SK-N-DZ (cell line): ENCODE results near the gene PLA2G4D. TPM values are rescaled to one million over a fixed set of nuclear protein-coding genes. Genes with fewer than 3 reads are reported as not detected.
A peak's percentile ranks its signal among the peaks of the same experiment; 100 is the strongest.

Experiments used
- DNase-seq: peaks from one replicate; pipeline ENCODE4 v3.0.0-alpha.2; 2015; ENCODE audit warnings: low spot score
- polyA plus RNA-seq, 2 experiments: library from polyadenylated mRNA; depleted of rRNA; stranded (reverse); fragments of >200 nt; gene quantifications; 2 replicates each; pipeline ENCODE4 v1.2.3, GENCODE V29; 2014

The PLA2G4D gene, protein sequence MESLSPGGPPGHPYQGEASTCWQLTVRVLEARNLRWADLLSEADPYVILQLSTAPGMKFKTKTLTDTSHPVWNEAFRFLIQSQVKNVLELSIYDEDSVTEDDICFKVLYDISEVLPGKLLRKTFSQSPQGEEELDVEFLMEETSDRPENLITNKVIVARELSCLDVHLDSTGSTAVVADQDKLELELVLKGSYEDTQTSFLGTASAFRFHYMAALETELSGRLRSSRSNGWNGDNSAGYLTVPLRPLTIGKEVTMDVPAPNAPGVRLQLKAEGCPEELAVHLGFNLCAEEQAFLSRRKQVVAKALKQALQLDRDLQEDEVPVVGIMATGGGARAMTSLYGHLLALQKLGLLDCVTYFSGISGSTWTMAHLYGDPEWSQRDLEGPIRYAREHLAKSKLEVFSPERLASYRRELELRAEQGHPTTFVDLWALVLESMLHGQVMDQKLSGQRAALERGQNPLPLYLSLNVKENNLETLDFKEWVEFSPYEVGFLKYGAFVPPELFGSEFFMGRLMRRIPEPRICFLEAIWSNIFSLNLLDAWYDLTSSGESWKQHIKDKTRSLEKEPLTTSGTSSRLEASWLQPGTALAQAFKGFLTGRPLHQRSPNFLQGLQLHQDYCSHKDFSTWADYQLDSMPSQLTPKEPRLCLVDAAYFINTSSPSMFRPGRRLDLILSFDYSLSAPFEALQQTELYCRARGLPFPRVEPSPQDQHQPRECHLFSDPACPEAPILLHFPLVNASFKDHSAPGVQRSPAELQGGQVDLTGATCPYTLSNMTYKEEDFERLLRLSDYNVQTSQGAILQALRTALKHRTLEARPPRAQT
- polyA plus RNA-seq (2014; cell fraction: cytosol; rRNA removed), result not detected in 2 replicates
- polyA plus RNA-seq (2014; cell fraction: nucleus; rRNA removed), result not detected in 2 replicates

DNA sequence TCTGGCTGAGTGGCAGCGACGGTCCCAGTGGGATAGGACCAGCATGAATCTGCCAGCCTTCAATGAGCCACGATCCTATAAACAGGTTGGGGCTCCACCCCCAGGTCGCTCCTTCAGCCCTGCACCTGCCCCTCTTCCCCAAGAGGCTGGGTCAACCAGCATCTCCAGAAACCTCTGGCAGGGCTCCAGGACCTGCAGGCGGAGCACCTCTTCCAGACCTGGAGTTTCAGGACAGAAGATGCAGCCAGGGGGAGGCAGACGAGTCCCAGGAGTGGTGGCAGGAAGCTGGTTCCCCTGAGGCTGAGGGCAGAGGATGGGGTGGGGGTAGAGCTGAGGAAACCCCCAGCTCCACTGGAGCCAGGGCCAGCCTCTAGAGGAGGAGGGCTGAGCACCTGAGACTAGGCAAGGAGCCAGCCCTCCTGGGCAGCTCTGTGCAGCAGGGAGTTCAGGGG lies at the start of gene PLA2G4D:
PLA2G4D (minus strand) TSS at position 51 of the 452 bp plus-strand sequence. CDS start 103 bp downstream, outside the sequence.
- DNase-seq, result no peak

DNA sequence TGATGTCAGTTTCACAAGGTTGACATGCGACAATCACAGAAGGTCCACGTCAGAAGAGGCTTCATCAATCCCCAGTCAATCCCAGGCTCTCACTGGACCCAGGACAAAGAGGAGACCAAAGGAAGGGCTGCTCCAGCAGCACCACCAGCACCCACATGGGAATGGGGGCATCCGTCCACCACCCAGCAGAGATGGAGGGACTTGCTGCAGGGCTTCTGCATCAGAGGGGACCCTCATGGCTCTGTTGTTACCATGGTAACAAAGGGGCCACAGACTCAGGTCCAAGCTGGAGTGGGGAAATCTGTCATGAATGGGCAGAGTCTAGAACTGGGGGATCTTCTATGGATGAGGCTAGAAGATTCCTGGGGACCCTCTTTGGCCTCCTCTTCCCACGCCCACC lies 49.0 kb upstream of the PLA2G4D start:
- no peak for DNase-seq

DNA sequence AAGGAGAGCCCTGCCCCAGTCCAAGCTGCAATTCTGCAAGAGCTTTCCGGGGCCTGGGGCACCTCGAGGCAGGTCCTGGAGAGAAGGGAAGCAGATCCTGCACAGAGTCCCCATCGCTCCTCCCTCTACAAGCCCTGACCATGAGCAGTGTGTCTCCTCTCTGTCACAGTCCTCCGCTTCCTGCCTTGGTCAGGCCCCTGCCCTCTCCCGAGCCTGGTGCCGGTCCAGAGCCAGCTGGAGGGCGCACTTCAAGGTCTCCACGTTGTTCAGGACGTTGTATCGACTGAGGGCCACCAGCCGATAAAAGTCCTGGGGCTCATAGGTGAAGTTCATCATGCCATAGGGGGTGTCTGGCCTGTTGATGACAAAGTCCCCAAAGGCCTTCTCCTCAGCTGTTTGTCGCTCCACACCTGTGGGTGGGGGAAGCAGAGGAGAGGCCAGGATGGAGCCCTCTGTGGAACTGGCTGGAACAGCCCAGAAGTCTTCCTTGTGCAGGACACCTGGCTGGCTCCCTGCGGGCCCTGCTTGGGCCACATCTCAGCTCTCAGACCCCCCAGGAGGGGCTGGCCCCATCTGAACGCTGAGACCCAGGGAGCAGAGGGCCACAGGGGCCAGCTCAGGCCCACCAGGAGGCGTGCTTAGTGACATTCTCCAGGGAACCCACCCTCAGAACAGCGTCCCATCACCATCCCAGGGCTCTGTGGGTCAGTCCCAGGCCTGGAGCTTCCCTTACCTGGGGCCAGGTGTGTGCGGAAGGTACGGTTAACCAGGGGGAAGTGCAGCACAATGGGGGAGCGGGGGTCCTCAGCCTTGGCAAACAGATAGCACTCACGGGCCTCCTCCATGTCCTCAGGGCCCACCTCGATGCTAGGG lies 47.7 kb upstream of the PLA2G4D start:
- DNase-seq, result no peak

DNA sequence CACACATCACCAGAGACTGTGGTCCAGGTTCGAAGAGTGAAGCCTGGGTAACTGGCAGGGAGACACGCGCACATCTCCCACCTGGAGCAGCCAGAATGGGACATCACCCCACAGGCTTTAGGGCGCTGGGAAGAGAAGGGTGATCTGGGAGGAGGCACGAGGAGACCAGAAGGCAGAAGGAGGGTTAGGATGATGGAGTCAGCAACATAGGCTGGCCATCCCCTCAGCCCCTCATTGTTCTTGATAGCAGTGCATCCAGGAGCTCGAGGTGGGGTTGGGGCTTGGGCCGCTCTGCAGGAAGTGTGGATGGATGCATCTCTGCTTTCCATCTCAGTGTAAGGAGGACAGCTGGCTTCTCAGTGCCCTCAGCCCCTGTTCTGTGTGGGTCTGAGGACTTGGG lies 46.9 kb upstream of the PLA2G4D start:
- no peak for DNase-seq

DNA sequence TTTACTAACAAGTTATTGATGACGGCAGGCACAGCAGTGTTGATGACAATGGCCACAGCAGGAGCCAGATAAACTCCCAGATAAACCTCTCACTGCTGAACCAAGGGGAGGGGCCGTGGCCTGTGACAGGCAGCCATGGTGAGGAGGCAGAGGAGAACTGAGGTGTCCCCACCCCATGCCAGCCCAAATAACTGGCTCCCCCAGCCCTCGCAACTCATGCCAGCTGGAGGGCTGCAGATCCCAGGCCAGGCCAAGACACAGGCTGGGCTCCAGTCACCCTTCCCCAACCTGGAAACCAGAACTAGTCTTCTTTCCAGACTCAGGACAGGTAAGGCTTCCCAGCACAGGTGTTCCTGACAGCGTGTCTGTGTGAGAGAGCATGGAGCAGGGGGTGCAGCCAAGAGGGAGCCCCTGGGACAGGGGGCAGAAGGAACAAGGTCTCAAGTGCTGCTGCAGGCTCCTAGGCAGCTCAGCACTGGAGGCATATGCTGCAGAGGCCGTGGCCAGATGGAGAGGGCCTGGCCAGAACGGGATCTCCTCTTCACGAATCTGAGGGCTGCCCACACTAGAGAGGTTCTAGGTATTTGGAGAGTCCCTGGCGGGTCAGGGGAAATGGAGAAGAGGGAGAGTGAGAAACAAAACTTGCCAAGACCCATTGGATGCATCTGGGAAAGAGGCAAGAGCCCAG lies 46.2 kb upstream of the PLA2G4D start:
- no peak for DNase-seq

DNA sequence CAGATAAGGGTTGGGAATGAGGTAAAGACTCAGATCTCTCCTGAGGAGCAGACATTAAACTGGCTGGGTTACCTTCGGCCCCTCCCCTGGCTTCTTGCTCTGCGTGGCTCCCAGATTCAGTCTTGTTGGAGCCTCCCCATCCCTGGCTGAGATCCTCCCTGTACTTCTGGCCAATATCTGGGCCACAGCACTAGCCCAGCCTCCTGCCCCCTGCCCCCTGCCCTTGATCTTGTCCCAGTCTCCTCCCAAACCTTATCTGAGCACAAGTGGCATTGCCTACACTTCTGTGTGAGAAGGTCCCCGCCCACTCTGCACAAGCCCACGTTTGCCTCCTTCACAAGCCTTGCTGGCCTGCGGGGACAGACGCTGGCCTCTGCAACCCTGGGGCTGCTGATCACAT lies 45.2 kb upstream of the PLA2G4D start:
- no peak for DNase-seq

DNA sequence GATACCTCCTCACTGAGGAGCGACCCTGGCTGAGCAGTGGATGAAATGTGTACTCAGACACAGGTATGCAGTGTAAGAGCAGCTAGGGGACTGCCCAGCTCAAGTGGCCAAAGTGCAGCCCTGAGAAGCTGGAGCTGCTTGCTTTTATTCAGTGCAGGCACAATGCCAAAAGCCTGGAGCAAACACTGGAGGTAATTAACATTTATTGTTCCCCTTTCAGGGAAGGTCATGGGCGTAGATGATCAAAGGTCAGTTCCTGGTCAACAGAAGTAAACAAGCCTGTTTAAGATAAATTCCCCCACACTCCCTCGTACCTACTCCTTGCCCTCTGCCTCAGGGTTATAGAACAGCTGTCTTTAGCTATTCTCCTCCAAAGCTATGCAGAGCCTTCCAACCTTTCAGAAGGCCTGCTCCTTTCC lies 44.6 kb upstream of the PLA2G4D start:
- DNase-seq, result no peak

DNA sequence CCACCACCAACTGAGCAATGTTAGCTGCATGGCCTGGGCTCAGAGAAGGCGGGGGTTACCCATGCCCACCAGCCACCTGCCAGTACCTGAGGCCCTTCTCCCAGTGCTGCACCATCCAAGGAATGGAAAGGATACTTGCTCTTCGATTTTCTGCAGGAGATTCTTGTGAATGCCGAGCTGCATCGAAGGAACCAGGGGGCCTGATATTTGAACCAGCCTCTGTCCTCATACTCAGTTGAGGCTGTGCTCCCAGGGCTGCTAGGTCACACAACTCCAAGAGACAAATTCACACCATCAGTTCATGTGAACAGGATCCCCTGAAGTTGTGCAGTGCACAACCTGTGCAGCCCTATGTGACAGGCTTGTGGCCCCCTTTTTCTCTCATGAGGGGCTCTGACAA lies 44.0 kb upstream of the PLA2G4D start:
- no peak for DNase-seq

DNA sequence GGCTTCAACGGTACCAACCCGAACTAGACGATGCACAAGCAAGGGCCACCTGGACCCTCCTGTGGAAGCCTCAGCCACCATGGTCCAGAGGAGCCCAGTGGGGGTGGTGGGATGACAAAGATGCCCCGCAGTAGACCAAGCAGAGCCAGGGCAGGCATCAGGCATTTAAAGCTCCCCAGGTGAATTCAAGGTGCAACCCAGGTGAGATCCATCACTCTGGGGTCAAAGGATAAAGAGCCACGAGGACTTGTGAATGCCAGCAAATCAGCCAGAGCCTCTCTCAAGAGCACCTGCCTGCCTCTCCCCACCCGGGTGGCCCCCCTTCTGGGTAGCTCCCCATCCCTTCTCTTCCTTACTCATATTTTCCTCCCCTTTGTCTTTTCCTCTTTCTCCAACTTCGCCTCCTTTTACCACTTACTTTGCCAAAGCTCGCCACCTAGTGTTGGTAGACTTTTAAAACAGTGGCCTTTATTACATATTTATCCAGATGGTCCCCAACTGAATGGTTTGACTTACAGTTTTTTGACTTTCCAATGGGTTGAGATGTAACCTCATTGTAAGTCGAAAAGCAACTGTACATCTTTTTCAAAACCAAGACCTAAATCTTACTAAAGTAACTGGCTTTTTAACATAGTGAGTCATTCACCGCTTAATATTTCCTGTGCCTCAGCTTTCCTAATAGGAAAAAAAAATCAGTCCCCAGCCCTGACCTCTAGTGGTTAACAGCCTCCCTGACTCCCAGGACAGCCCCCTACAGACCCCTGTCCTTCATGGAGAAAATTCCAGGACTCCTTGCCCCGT lies 43.3 kb upstream of the PLA2G4D start:
- peak; percentile 59 for DNase-seq

DNA sequence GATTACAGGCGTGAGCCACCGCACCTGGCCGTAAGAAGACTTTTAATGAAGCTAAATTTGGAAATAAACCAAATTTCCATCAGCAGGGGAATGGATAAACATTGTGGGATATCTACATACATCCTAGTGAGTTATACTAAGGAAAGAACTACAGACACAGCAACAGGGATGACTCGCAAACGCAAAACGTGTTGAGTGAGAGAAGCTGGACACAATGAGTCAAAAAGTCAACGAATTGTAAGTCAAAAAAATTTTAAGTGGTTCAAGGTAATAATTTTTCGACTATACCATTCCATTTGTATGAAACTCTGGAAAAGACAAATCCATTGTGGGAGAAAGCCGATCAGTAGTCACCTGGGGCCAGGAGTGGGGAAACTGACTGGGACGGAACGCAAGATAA lies 42.2 kb upstream of the PLA2G4D start:
- no peak for DNase-seq

DNA sequence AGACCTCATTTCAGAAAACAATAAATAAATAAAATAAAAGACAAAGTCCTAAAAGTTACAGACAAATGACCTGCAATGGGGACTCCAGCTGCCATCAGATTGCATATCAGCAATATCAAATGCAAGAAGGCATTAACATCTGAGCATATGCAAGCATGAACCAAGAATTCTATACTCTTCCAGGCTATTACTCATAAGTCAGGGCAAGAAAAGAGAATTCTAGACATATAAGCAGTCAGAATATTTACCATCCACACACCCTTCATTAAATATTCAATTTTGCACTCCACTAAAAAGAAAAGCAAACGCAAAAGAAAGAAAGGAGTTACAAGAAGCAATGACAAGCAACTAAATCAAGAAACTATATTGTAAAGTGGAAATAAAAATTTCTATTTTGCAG lies 41.0 kb upstream of the PLA2G4D start:
- DNase-seq, result no peak

DNA sequence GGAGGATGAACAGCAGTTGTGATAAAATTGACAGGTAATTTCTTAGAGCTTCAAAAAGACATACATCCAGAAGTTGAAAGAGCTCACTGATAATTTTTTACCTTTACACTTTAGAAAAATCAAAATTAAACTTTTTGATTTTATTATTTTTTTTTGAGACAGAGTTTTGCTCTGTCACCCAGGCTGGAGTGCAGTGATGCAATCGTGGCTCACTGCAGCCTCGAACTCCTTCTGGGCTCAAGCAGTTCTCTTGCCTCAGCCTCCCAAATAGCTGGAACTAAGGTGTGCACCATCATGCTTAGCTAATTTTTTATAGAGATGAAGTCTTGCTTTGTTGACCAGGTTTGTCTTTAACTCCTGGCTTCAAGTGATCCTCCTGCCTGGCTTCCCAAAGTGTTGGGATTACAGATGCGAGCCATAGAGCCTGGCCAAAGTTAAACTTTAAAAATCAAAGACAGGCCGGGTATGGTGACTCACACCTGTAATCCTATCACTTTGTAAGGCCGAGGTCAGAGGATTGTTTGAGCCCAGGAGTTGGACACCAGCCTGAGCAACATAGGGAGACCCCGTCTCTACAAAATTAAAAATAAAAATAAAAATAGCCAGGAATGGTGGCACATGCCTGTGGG lies 40.4 kb upstream of the PLA2G4D start:
- no peak for DNase-seq

DNA sequence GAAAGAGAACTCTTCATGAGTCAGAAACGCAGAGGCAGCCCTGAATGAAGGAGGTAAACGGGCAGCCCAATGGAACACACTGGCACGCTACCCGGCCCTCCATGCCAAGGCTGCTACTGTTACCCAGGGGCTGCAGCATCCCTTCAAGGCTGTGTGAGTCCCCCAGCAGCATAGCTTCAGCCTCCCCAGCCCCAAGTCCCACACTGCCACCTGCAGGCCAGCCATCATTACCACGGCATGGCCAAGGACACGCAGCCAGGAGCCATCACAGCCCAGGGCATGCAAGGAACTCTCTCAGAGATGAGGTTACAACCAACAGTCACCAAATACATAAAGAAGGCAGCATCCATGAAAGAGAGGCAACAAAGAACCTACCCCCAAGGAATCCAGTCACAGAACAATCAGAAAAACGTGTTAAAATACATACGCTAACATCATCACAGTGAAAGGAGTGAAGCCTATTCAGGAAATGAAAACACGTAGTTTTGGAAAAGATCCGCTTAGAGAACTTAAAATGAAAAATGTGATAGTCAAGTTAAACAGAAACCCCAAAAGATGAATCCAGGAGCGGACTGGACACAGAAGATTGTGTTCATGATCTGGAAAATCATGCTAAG lies 39.6 kb upstream of the PLA2G4D start:
- peak; percentile 52 for DNase-seq

DNA sequence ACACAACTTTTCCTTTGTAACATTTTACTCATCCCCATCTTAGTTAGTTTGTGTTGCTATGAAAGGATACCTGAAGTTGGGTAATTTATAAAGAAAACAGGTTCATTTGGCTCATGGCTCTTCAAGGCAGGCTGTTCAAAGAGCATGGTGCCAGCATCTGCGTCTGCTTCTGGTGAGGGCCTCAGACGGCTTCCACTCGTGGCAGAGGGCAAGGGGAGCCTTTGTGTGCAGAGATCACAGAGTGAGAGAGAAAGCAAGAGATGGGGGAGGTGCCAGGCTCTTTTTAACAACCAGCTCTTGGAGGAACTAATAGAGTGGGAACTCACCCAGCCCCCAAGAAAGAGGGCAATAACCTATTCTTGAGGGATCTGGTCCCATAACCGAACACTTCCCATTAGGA lies 39.0 kb upstream of the PLA2G4D start:
- no peak for DNase-seq

DNA sequence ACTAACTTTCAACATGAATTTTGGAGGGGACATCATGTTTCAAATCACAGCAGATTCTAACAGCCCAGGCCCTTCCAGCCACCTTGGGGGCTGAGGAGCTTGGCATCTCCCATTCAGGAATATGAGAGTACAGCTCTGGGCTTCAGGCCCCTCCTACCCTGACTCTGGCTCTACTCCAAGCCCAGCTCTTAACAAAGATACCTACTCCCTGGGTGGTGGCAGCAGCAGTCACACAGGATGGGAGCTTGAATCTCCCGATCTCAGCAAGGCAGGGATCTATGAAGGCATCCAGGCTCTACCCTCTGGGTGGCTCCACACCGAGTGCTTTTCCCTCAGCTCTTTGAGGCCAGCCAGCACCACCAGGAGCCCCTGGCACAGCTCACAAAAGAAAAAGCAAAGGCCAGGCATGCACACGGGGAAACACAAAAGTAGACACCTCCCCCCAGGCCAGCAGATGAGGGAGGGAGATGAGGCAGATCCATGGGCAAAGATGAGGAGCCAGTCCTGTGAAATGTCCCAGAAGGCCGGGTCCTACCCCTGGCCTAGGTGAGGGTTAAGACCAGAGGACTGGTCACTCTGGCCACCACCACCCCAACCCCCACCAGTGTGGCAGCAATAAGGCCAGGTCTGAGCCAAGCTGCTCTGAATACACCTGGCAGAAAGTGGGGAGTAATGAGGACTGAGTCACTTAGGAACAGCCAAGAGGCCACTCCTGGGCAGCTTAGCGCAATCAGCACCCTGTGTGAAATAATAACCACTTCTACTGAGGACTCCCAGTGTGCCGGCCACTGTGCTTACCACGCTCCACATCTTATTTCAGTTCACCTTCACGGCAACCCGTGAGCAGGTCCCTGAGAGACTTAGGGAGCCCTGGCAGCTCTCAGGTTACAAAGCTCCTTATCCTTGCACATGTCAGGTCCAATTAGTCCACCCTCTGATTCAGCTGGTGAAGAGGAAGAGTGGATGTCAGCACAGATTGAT lies 37.8 kb upstream of the PLA2G4D start:
- DNase-seq, result no peak

DNA sequence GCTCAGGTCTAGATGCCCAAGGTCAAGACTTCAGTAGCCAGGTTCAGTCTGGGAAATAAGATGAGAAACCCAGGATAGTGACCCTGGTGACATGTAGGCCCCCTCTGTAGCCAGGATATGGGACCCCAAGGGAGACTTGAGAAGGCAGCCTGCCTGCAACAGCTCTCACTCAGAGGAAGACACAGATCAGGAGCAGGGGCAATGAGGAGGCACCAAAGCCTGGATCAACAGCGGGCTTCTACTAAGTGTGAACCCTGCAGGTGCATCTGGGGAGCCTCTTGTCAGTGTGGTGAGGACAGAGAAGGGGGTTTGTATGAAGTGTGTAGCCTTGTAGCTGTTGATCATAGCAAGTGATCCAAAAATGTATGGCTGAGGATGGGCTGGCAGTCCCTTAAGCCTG lies 36.6 kb upstream of the PLA2G4D start:
- no peak for DNase-seq

DNA sequence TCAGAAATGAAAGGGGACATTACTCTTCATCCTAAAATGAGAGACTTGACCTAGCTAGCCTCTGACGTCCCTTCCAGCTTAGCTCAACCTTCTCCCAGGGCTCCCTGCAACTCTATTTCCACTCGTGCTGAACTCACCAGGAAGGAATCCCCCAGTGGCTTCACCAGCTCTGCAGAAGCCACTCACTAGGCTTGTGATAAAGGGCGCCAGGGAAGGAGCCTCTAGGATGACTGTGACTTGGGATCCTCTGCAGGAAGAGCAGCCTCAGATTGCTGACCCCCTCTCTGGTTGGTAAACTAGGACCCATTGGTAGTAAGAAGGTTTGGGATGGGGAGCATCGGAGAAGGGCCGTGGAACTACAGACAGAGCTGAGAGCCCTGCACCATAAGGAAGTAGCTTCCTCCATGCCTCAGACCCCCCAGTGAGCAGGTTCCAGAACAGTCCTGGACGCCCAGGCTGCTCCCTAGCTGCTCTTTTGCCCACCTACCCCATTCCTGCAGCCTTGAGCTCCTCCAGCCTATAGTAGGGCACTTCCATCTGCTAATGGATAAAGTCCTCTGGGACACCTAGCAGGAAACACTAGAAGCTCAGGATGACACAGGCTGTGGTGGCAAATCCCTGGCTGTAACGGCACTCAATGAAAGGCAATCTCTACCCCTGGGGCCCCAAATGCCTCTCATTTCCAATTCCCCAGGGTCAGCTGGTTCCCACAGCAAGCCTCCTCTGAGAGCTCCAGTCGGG lies 36.1 kb upstream of the PLA2G4D start:
- DNase-seq, result no peak
